SJCRH30 (cell line): ENCODE results near the gene PTPN14. TPM values are rescaled to one million over a fixed set of nuclear protein-coding genes. Genes with fewer than 3 reads are reported as not detected.
A peak's percentile ranks its signal among the peaks of the same experiment; 100 is the strongest.

Experiments used
- DNase-seq, 2 experiments: peaks; one replicate each; pipeline ENCODE4 v3.0.0-alpha.2; 2015 to 2020
- H3K27ac ChIP-seq: fragments of 250-450 bp; sonication (Bioruptor Pico); 2 replicates; pipeline ENCODE4 v1.5.1; 2020; ENCODE audit warnings: mild to moderate bottlenecking, moderate library complexity
- H3K27me3 ChIP-seq: fragments of 250-450 bp; sonication (Bioruptor Pico); 2 replicates; pipeline ENCODE4 v1.5.1; 2020; ENCODE audit warnings: mild to moderate bottlenecking, moderate library complexity
- H3K36me3 ChIP-seq: fragments of 250-450 bp; sonication (Bioruptor Pico); 2 replicates; pipeline ENCODE4 v1.5.1; 2020; ENCODE audit warnings: mild to moderate bottlenecking, moderate library complexity
- H3K4me1 ChIP-seq: fragments of 250-450 bp; sonication (Bioruptor Pico); 2 replicates; pipeline ENCODE4 v1.5.1; 2020; ENCODE audit warnings: mild to moderate bottlenecking, moderate library complexity
- H3K4me3 ChIP-seq: fragments of 250-450 bp; sonication (Bioruptor Pico); 2 replicates; pipeline ENCODE4 v1.5.1; 2020; ENCODE audit warnings: mild to moderate bottlenecking, moderate library complexity
- H3K9me3 ChIP-seq: fragments of 250-450 bp; sonication (Bioruptor Pico); replicated peaks from 2 replicates; pipeline ENCODE4 v1.5.1; 2020; ENCODE audit warnings: mild to moderate bottlenecking, moderate library complexity
- total RNA-seq: library from RNA; depleted of rRNA; stranded (reverse); fragments of >200 nt; shearing (Covaris generic); gene quantifications from 2 replicates; pipeline ENCODE4 v1.2.3, GENCODE V29; 2014

PTPN14 gene
- total RNA-seq, 1 experiment from 2014 or later, result 24.3 TPM

GRCh38 chr1:214455971-214456867 lies 95.2 kb downstream of the PTPN14 start:
- Histone ChIP-seq H3K4me1 (peaks cover 19% of the 10 kb centered on the region), H3K9me3 (no peaks in the 10 kb centered on the region), H3K27me3 (no peaks in the 10 kb centered on the region), H3K4me3 (no peak overlapping the region), H3K36me3 (no peaks in the 10 kb centered on the region), H3K27ac (no peak overlapping the region)
- no peak for DNase-seq

GRCh38 chr1:214455479-214455878 lies 95.9 kb downstream of the PTPN14 start:
- peaks cover 19% of the 10 kb centered on the region for H3K4me1 ChIP-seq

GRCh38 chr1:214454569-214455396 lies 96.6 kb downstream of the PTPN14 start:
- Histone ChIP-seq H3K9me3 (no peaks in the 10 kb centered on the region), H3K36me3 (no peaks in the 10 kb centered on the region), H3K4me3 (no peak overlapping the region), H3K27ac (peak overlapping the region; percentile 3; the same call in 1 of the 2 replicates), H3K27me3 (no peaks in the 10 kb centered on the region), H3K4me1 (peaks cover 19% of the 10 kb centered on the region)
- peak; percentile 63 to 84 for DNase-seq

More at GRCh38 chr1:214455479-214455878, 95.9 kb downstream of the PTPN14 start:
- no peaks in the 10 kb centered on the region for H3K9me3 ChIP-seq
- H3K36me3 ChIP-seq, result no peaks in the 10 kb centered on the region
- H3K27ac ChIP-seq, result no peak overlapping the region
- H3K27me3 ChIP-seq, result no peaks in the 10 kb centered on the region
- H3K4me3 ChIP-seq, result no peak overlapping the region
- DNase-seq, result no peak

GRCh38 chr1:214453109-214453722 lies 98.2 kb downstream of the PTPN14 start:
- H3K27ac ChIP-seq, result no peak overlapping the region
- H3K4me1 ChIP-seq, result peaks cover 19% of the 10 kb centered on the region
- no peak for DNase-seq

GRCh38 chr1:214452152-214452784 lies 99.1 kb downstream of the PTPN14 start:
- no peak for DNase-seq
- Histone ChIP-seq H3K27ac (no peak overlapping the region), H3K4me1 (peaks cover 27% of the 10 kb centered on the region)

More at GRCh38 chr1:214453109-214453722, 98.2 kb downstream of the PTPN14 start:
- Histone ChIP-seq H3K36me3 (0 out of 2 replicates have a peak, but pooled peaks cover 2% of the 10 kb centered on the region), H3K9me3 (0 out of 2 replicates have a peak, but pooled peaks cover 3% of the 10 kb centered on the region), H3K27me3 (no peaks in the 10 kb centered on the region), H3K4me3 (no peak overlapping the region)

GRCh38 chr1:214451596-214451995 lies 99.8 kb downstream of the PTPN14 start:
- 0 out of 2 replicates have a peak, but pooled peaks cover 2% of the 10 kb centered on the region for H3K36me3 ChIP-seq
- H3K27me3 ChIP-seq, result no peaks in the 10 kb centered on the region
- H3K9me3 ChIP-seq, result 0 out of 2 replicates have a peak, but pooled peaks cover 3% of the 10 kb centered on the region
- H3K4me1 ChIP-seq, result peaks cover 34% of the 10 kb centered on the region
- no peak overlapping the region for H3K4me3 ChIP-seq
- DNase-seq, result no peak
- H3K27ac ChIP-seq, result no peak overlapping the region

More at GRCh38 chr1:214452152-214452784, 99.1 kb downstream of the PTPN14 start:
- 0 out of 2 replicates have a peak, but pooled peaks cover 2% of the 10 kb centered on the region for H3K36me3 ChIP-seq
- no peak overlapping the region for H3K4me3 ChIP-seq
- H3K27me3 ChIP-seq, result no peaks in the 10 kb centered on the region
- 0 out of 2 replicates have a peak, but pooled peaks cover 3% of the 10 kb centered on the region for H3K9me3 ChIP-seq

GRCh38 chr1:214449371-214449770 lies 102.0 kb downstream of the PTPN14 start:
- Histone ChIP-seq H3K9me3 (0 out of 2 replicates have a peak, but pooled peaks cover 3% of the 10 kb centered on the region), H3K4me3 (no peak overlapping the region), H3K4me1 (peaks cover 37% of the 10 kb centered on the region), H3K27ac (no peak overlapping the region), H3K27me3 (no peaks in the 10 kb centered on the region), H3K36me3 (0 out of 2 replicates have a peak, but pooled peaks cover 2% of the 10 kb centered on the region)
- no peak for DNase-seq

GRCh38 chr1:214448536-214448935 lies 102.9 kb downstream of the PTPN14 start:
- Histone ChIP-seq H3K36me3 (0 out of 2 replicates have a peak, but pooled peaks cover 2% of the 10 kb centered on the region), H3K27ac (no peak overlapping the region), H3K27me3 (no peaks in the 10 kb centered on the region), H3K9me3 (0 out of 2 replicates have a peak, but pooled peaks cover 3% of the 10 kb centered on the region), H3K4me3 (no peak overlapping the region), H3K4me1 (peaks cover 42% of the 10 kb centered on the region)
- no peak for DNase-seq

GRCh38 chr1:214447557-214447871 lies 103.9 kb downstream of the PTPN14 start:
- no peak for DNase-seq
- 0 out of 2 replicates have a peak, but pooled peaks cover 3% of the 10 kb centered on the region for H3K9me3 ChIP-seq
- no peak overlapping the region; the same call in 1 of the 2 replicates for H3K4me3 ChIP-seq
- peaks cover 42% of the 10 kb centered on the region for H3K4me1 ChIP-seq
- H3K36me3 ChIP-seq, result 0 out of 2 replicates have a peak, but pooled peaks cover 2% of the 10 kb centered on the region
- no peaks in the 10 kb centered on the region for H3K27me3 ChIP-seq
- H3K27ac ChIP-seq, result peak overlapping the region; percentile 69

- no peaks in the 10 kb centered on the region for H3K27me3 ChIP-seq
- H3K4me3 ChIP-seq, result peak overlapping the region; percentile 1; the same call in 1 of the 2 replicates
- peak overlapping the region; percentile 69 for H3K27ac ChIP-seq
- H3K4me1 ChIP-seq, result peaks cover 42% of the 10 kb centered on the region
- 0 out of 2 replicates have a peak, but pooled peaks cover 2% of the 10 kb centered on the region for H3K36me3 ChIP-seq
- DNase-seq, result peak; percentile 78 to 84
- H3K9me3 ChIP-seq, result 0 out of 2 replicates have a peak, but pooled peaks cover 3% of the 10 kb centered on the region
Observed at GRCh38 chr1:214446772-214447556, 104.4 kb downstream of the PTPN14 start.

- H3K9me3 ChIP-seq, result 0 out of 2 replicates have a peak, but pooled peaks cover 3% of the 10 kb centered on the region
- DNase-seq, result peak; percentile 35 to 88
- H3K4me1 ChIP-seq, result peaks cover 42% of the 10 kb centered on the region
- H3K27ac ChIP-seq, result peak overlapping the region; percentile 69
- 0 out of 2 replicates have a peak, but pooled peaks cover 2% of the 10 kb centered on the region for H3K36me3 ChIP-seq
- H3K4me3 ChIP-seq, result no peak overlapping the region
- no peaks in the 10 kb centered on the region for H3K27me3 ChIP-seq
Observed at GRCh38 chr1:214445831-214446614, 105.4 kb downstream of the PTPN14 start.

GRCh38 chr1:214445199-214445598 lies 106.2 kb downstream of the PTPN14 start:
- 0 out of 2 replicates have a peak, but pooled peaks cover 2% of the 10 kb centered on the region for H3K36me3 ChIP-seq
- H3K27ac ChIP-seq, result no peak overlapping the region
- no peaks in the 10 kb centered on the region for H3K27me3 ChIP-seq
- no peak overlapping the region for H3K4me3 ChIP-seq
- peaks cover 42% of the 10 kb centered on the region for H3K4me1 ChIP-seq
- DNase-seq, result no peak
- 0 out of 2 replicates have a peak, but pooled peaks cover 3% of the 10 kb centered on the region for H3K9me3 ChIP-seq
